IMR-90 (cell line): Measurements from ENCODE around the gene PEAK1. TPM values are rescaled to one million over a fixed set of nuclear protein-coding genes. Genes with fewer than 3 reads are reported as not detected.

ENCODE experiments used
- ATAC-seq: fragments of 200-7000 bp; cut with Tn5 transposase; 2 replicates; pipeline ENCODE4 v1.9.1; 2020; ENCODE audit warnings: low read depth, mild to moderate bottlenecking, moderate library complexity
- BruUV-seq: library from RNA; stranded (reverse); fragments of 400-500 nt; replicated peaks from 2 replicates; lab custom pipeline; 2021; lab: Mats Ljungman, UMichigan
- CTCF ChIA-PET: fragments of 300-600 bp; formaldehyde crosslinking; extraction: SDS; loops from one replicate; lab custom pipeline; 2021; ENCODE audit warnings: antibody characterized with exemption; lab: Yijun Ruan, JAX
- POLR2A ChIA-PET: fragments of 300-600 bp; sonication (Branson Sonifier 250); formaldehyde crosslinking; loops from one replicate; lab custom pipeline; 2022; ENCODE audit warnings: antibody characterized with exemption; ENCODE audit not compliant: unreplicated experiment; lab: Charles Lee
- DNase-seq: peaks from one replicate; pipeline ENCODE4 v3.0.0; 2013
- H2AFZ ChIP-seq: replicated peaks from 2 replicates; pipeline ENCODE3; 2013; ENCODE audit warnings: low read length, mild to moderate bottlenecking; ENCODE audit not compliant: poor library complexity
- H2AK5ac ChIP-seq: 2 replicates; pipeline ENCODE4 v1.6.1; 2013; ENCODE audit warnings: low read depth, low read length, inconsistent platforms
- H2AK9ac ChIP-seq: replicated peaks from 2 replicates; pipeline ENCODE3; 2013; ENCODE audit warnings: mild to moderate bottlenecking, low read depth, low read length, moderate library complexity; ENCODE audit not compliant: poor library complexity
- H2BK120ac ChIP-seq: 2 replicates; pipeline ENCODE4 v1.6.1; 2013; ENCODE audit warnings: low read depth, low read length, inconsistent platforms
- H2BK15ac ChIP-seq: 3 replicates; pipeline ENCODE4 v1.6.1; 2013; ENCODE audit warnings: low read depth, low read length, inconsistent platforms
- H2BK20ac ChIP-seq: 2 replicates; pipeline ENCODE4 v1.6.1; 2013; ENCODE audit warnings: low read depth, mild to moderate bottlenecking, inconsistent platforms, low read length, moderate library complexity
- H2BK5ac ChIP-seq: 2 replicates; pipeline ENCODE4 v1.6.1; 2013; ENCODE audit warnings: mild to moderate bottlenecking, low read depth, low read length, inconsistent platforms; ENCODE audit not compliant: poor library complexity, severe bottlenecking
- H3K14ac ChIP-seq: replicated peaks from 2 replicates; pipeline ENCODE4 v1.6.1; 2013; ENCODE audit warnings: low read depth, low read length, inconsistent platforms
- H3K18ac ChIP-seq: 2 replicates; pipeline ENCODE4 v1.6.1; 2013; ENCODE audit warnings: low read depth, low read length, control low read depth
- H3K23ac ChIP-seq: 2 replicates; pipeline ENCODE4 v1.6.1; 2013; ENCODE audit warnings: low read depth, low read length, inconsistent platforms
- H3K27ac ChIP-seq: 2 replicates; pipeline ENCODE4 v1.5.1; 2013; ENCODE audit warnings: mild to moderate bottlenecking, control low read depth, low read length; ENCODE audit not compliant: insufficient read depth
- H3K27me3 ChIP-seq: 2 replicates; pipeline ENCODE4 v1.6.1; 2013; ENCODE audit warnings: low read length; ENCODE audit not compliant: control insufficient read depth, insufficient read depth
- H3K36me3 ChIP-seq: 2 replicates; pipeline ENCODE4 v1.6.1; 2013; ENCODE audit warnings: low read length, mixed read lengths; ENCODE audit not compliant: control insufficient read depth, insufficient read depth
- H3K4ac ChIP-seq: 2 replicates; pipeline ENCODE4 v1.6.1; 2013; ENCODE audit warnings: low read depth, low read length, inconsistent platforms
- H3K4me1 ChIP-seq: 2 replicates; pipeline ENCODE4 v1.6.1; 2013; ENCODE audit warnings: low read length, mixed read lengths; ENCODE audit not compliant: control insufficient read depth, insufficient read depth
- H3K4me2 ChIP-seq: 2 replicates; pipeline ENCODE4 v1.6.1; 2013; ENCODE audit warnings: low read depth, mild to moderate bottlenecking, control low read depth, low read length, moderate library complexity
- H3K4me3 ChIP-seq: 2 replicates; pipeline ENCODE4 v1.5.1; 2013; ENCODE audit warnings: low read depth, mild to moderate bottlenecking, control low read depth, low read length, moderate library complexity; ENCODE audit not compliant: insufficient read depth
- H3K56ac ChIP-seq: 2 replicates; pipeline ENCODE4 v1.6.1; 2013; ENCODE audit warnings: low read length, inconsistent platforms; ENCODE audit not compliant: insufficient read depth; ENCODE audit errors: extremely low read depth
- H3K79me1 ChIP-seq, 2 experiments: 2 replicates each; pipeline ENCODE4 v1.6.1; 2013; ENCODE audit warnings: low read length in 2 of 2, inconsistent platforms in 1 of 2, low read depth in 1 of 2
- H3K9ac ChIP-seq: 2 replicates; pipeline ENCODE4 v1.6.1; 2013; ENCODE audit warnings: low read depth, low read length, control low read depth
- H3K9me1 ChIP-seq: 2 replicates; pipeline ENCODE4 v1.6.1; 2013; ENCODE audit warnings: low read length, inconsistent platforms; ENCODE audit not compliant: insufficient read depth
- H3K9me3 ChIP-seq: 2 replicates; pipeline ENCODE4 v1.6.1; 2013; ENCODE audit warnings: low read length; ENCODE audit not compliant: control insufficient read depth, insufficient read depth
- H4K20me1 ChIP-seq: 2 replicates; pipeline ENCODE4 v1.6.1; 2013; ENCODE audit warnings: low read length, inconsistent platforms; ENCODE audit not compliant: insufficient read depth
- H4K5ac ChIP-seq: 2 replicates; pipeline ENCODE4 v1.6.1; 2013; ENCODE audit warnings: mild to moderate bottlenecking, low read depth, low read length, control low read depth
- H4K8ac ChIP-seq, 2 experiments: 2 replicates each; pipeline ENCODE4 v1.6.1; 2013; ENCODE audit warnings: low read depth in 2 of 2, low read length in 2 of 2, control low read depth in 1 of 2, inconsistent platforms in 1 of 2
- H4K91ac ChIP-seq: 2 replicates; pipeline ENCODE4 v1.6.1; 2013; ENCODE audit warnings: low read depth, low read length, inconsistent platforms; ENCODE audit not compliant: insufficient read depth
- BHLHE40 ChIP-seq: fragments of 150-350 bp; IDR thresholded peaks from 2 replicates; pipeline ENCODE4 v1.6.1; 2016; ENCODE audit warnings: mild to moderate bottlenecking, low read depth, low read length
- CEBPB ChIP-seq: IDR thresholded peaks from 2 replicates; pipeline ENCODE4 v1.6.1; 2012; ENCODE audit warnings: low read depth, low read length, improper control_type of control experiment
- MAFK ChIP-seq: IDR thresholded peaks from 2 replicates; pipeline ENCODE4 v1.6.1; 2012; ENCODE audit warnings: low read depth, low read length, improper control_type of control experiment
- WGBS, 2 experiments: methylation state at CpG; one replicate each; pipeline versions ENCODE4 v1.1.5 to v1.1.7; 2013; ENCODE audit warnings: missing lambda C conversion rate in 2 of 2; ENCODE audit not compliant: insufficient read length in 1 of 2; ENCODE audit errors: extremely low coverage in 2 of 2; 5-methylcytosine and 5-hydroxymethylcytosine counted together
- dilution Hi-C: fragments of 300-500 bp; cut with HindIII; formaldehyde crosslinking; loops from one replicate; pipeline ENCODE4 v1.14.3; 2018; ENCODE audit warnings: low sequenced_read_pairs; ENCODE audit not compliant: unreplicated experiment
- in situ Hi-C: fragments of 300-500 bp; cut with MboI; formaldehyde crosslinking; loops from 3 replicates; pipeline ENCODE4 v1.14.3; 2019; ENCODE audit warnings: low sequenced_read_pairs, inconsistent platforms, mixed read lengths
- intact Hi-C: fragments of 100-400 bp; cut with micrococcal nuclease; formaldehyde crosslinking; loops from 2 replicates; pipeline ENCODE4 v1.10.0; 2022
- polyA plus RNA-seq, 3 experiments: library from polyadenylated mRNA; depleted of rRNA; stranded (reverse); fragments of >200 nt; gene quantifications; 2 replicates each; pipeline ENCODE4 v1.2.3, GENCODE V29; 2012; ENCODE audit warnings: low replicate concordance in 1 of 3
- total RNA-seq: library from RNA; depleted of rRNA; stranded (reverse); fragments of >200 nt; gene quantifications from 2 replicates; pipeline ENCODE4 v1.2.3, GENCODE V29; 2012
- TF ChIP-seq, protein P1 (sequence below): fragments of 150-350 bp; IDR thresholded peaks from 2 replicates; pipeline ENCODE4 v1.6.1; 2016; ENCODE audit warnings: low read depth, mild to moderate bottlenecking, low read length, moderate library complexity, borderline replicate concordance

Gene PEAK1
- total and polyA plus RNA-seq, 2 of the 4 experiments (the other 2 are of a cell fraction), result 21.5 to 43.9 TPM

GRCh38 chr15:77373441-77373840, 46.5 kb downstream of the PEAK1 start:
- POLR2A ChIA-PET, result no interaction called here
- no peak overlapping the region for H4K5ac ChIP-seq
- DNase-seq (no peak), ATAC-seq (no peak)
- H2BK15ac ChIP-seq, result no peak overlapping the region
- no peak overlapping the region for H3K14ac ChIP-seq
- WGBS, 2 experiments, result no CpG with 5 or more reads among the region's 4 CpGs
- no peak overlapping the region for H3K4me3 ChIP-seq
- no peaks in the 10 kb centered on the region for H3K36me3 ChIP-seq
- dilution Hi-C loops, result no loop called here
- H3K4me2 ChIP-seq, result no peak overlapping the region
- H3K9me3 ChIP-seq, result no peaks in the 10 kb centered on the region
- H3K27me3 ChIP-seq, result no peaks in the 10 kb centered on the region
- no peaks in the 10 kb centered on the region for H3K4me1 ChIP-seq
- H4K8ac ChIP-seq, result no peak overlapping the region
- no peak overlapping the region for H3K27ac ChIP-seq
- no peak overlapping the region for H2AK9ac ChIP-seq
- no TSS peak for BruUV-seq
- no peak overlapping the region for H2BK5ac ChIP-seq
- no peak overlapping the region for H2BK20ac ChIP-seq
- no peak overlapping the region for H3K9ac ChIP-seq
- H3K79me1 ChIP-seq, result peaks cover 32 to 73% of the 10 kb centered on the region in 2 experiments
- TF ChIP-seq BHLHE40 (no peak), CEBPB (no peak), MAFK (peak; percentile 14; the same call in 1 of the 2 replicates)
- TF ChIP-seq, protein P1, sequence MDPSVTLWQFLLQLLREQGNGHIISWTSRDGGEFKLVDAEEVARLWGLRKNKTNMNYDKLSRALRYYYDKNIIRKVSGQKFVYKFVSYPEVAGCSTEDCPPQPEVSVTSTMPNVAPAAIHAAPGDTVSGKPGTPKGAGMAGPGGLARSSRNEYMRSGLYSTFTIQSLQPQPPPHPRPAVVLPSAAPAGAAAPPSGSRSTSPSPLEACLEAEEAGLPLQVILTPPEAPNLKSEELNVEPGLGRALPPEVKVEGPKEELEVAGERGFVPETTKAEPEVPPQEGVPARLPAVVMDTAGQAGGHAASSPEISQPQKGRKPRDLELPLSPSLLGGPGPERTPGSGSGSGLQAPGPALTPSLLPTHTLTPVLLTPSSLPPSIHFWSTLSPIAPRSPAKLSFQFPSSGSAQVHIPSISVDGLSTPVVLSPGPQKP, result no peak
- no peak overlapping the region for H4K91ac ChIP-seq
- H3K23ac ChIP-seq, result no peak overlapping the region
- no peak overlapping the region for H3K18ac ChIP-seq
- peaks cover 76% of the 10 kb centered on the region for H4K20me1 ChIP-seq
- no peak overlapping the region for H2AFZ ChIP-seq
- H2AK5ac ChIP-seq, result no peak overlapping the region
- in situ Hi-C loops, result no loop called here
- no peak overlapping the region for H3K56ac ChIP-seq
- H3K9me1 ChIP-seq, result peaks cover 4% of the 10 kb centered on the region; the same call in 1 of the 2 replicates
- intact Hi-C loops, result no loop called here
- CTCF ChIA-PET, result no interaction called here
- H3K4ac ChIP-seq, result no peak overlapping the region
- no peak overlapping the region for H2BK120ac ChIP-seq
